Right lobe of liver (tissue), 4 donors: ENCODE data around the gene SMYD4.

Source experiments
- POLR2A ChIP-seq: fragments of 450-650 bp; IDR thresholded peaks from one replicate; pipeline ENCODE4 v1.6.1; 2017; ENCODE audit warnings: antibody characterized with exemption, mild to moderate bottlenecking
- TF ChIP-seq, protein P1 (sequence below), 4 donors: fragments of 200-600 bp in 3 of 4; fragments of 450-650 bp in 1 of 4; IDR thresholded peaks; one replicate each; pipeline versions ENCODE4 v1.5.1 to v1.8.0; 2016 to 2022; ENCODE audit warnings: antibody characterized with exemption in 4 of 4, mild to moderate bottlenecking in 2 of 4
- donor health status: DM: no; HTN: no; CAD: no.
- donor health status: DM: no; HTN: no; CAD: no.
- donor health status: DM: no; HTN: yes; CAD: no.

DNA sequence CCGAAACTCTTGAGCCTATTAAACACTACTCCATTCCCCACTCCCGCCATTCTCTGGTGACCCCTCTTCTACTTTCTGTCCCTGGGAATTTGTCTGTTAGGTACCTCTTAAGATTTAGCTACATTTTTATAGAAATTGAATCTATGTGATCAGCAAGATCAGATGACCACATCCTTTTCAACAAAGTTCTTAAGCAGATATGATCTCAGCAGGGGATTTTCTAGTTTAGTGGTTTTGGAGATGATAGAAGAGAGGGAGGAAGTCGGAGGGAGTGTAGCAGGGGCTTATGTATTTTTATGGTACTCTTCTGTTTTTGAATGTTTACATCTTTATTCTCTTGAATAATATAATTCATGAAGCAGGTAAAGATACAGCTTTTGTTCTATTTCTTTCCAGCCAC lies 40.9 kb upstream of the SMYD4 start:
- TF ChIP-seq, protein P1, sequence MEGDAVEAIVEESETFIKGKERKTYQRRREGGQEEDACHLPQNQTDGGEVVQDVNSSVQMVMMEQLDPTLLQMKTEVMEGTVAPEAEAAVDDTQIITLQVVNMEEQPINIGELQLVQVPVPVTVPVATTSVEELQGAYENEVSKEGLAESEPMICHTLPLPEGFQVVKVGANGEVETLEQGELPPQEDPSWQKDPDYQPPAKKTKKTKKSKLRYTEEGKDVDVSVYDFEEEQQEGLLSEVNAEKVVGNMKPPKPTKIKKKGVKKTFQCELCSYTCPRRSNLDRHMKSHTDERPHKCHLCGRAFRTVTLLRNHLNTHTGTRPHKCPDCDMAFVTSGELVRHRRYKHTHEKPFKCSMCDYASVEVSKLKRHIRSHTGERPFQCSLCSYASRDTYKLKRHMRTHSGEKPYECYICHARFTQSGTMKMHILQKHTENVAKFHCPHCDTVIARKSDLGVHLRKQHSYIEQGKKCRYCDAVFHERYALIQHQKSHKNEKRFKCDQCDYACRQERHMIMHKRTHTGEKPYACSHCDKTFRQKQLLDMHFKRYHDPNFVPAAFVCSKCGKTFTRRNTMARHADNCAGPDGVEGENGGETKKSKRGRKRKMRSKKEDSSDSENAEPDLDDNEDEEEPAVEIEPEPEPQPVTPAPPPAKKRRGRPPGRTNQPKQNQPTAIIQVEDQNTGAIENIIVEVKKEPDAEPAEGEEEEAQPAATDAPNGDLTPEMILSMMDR (IDR thresholded peaks at IDR 0.05), result no peak
- TF ChIP-seq POLR2A, result no peak
